NCI-H510A treated with DMSO at 0.1 percent for 48 hours (cell line): ENCODE results near the gene ATP2A3.

Experiments used
- DNase-seq: peaks from one replicate; lab custom pipeline; 2025; lab: John Stamatoyannopoulos, UW

ATP2A3 gene

GRCh38 chr17:3890082-3890877 lies 74.0 kb downstream of the ATP2A3 start:
- DNase-seq: peak; percentile 64

GRCh38 chr17:3889325-3890012 lies 74.8 kb downstream of the ATP2A3 start:
- DNase-seq: no peak

GRCh38 chr17:3888343-3889171 lies 75.7 kb downstream of the ATP2A3 start:
- DNase-seq: peak; percentile 90

GRCh38 chr17:3887804-3888203 lies 76.4 kb downstream of the ATP2A3 start:
- DNase-seq: no peak

- DNase-seq: no peak
These were observed 76.8 kb downstream of the ATP2A3 start for GRCh38 chr17:3887394-3887793.

GRCh38 chr17:3886776-3887175 lies 77.5 kb downstream of the ATP2A3 start:
- no peak for DNase-seq

GRCh38 chr17:3885970-3886369 lies 78.3 kb downstream of the ATP2A3 start:
- no peak for DNase-seq

GRCh38 chr17:3885271-3885670 lies 79.0 kb downstream of the ATP2A3 start:
- no peak for DNase-seq

GRCh38 chr17:3884188-3884587 lies 80.0 kb downstream of the ATP2A3 start:
- DNase-seq: no peak

- no peak for DNase-seq
These were observed 82.0 kb downstream of the ATP2A3 start for GRCh38 chr17:3882276-3882675.

- DNase-seq: no peak
These were observed 83.3 kb downstream of the ATP2A3 start for GRCh38 chr17:3880983-3881382.

GRCh38 chr17:3879591-3880417 lies 84.4 kb downstream of the ATP2A3 start:
- DNase-seq: no peak

GRCh38 chr17:3879186-3879585 lies 85.1 kb downstream of the ATP2A3 start:
- DNase-seq: peak; percentile 26

GRCh38 chr17:3877220-3877619 lies 87.0 kb downstream of the ATP2A3 start:
- no peak for DNase-seq

- no peak for DNase-seq
These were observed 88.9 kb downstream of the ATP2A3 start for GRCh38 chr17:3875317-3875716.
